Body of pancreas (tissue), 4 donors: Measurements from ENCODE around the gene KAT6B. TPM values are rescaled to one million over a fixed set of nuclear protein-coding genes. Genes with fewer than 3 reads are reported as not detected.

Source experiments
- ATAC-seq: fragments of 150-250 bp; one replicate; pipeline ENCODE4 v1.9.1; 2016
- DNase-seq, 4 donors: peaks; one replicate each; pipeline ENCODE4 v3.0.0-alpha.2; 2019
- H3K27ac ChIP-seq, 4 donors: fragments of 200-600 bp; sonication (generic); 1 replicate in 3 of 4; 2 replicates in 1 of 4; pipeline versions ENCODE4 v1.5.1 to v1.6.1; 2016 to 2019; ENCODE audit warnings: mild to moderate bottlenecking in 1 of 4, mixed read lengths in 1 of 4, moderate library complexity in 1 of 4
- H3K27me3 ChIP-seq, 2 donors: fragments of 200-600 bp; sonication (generic); one replicate each; pipeline ENCODE4 v1.6.0; 2016; ENCODE audit warnings: mild to moderate bottlenecking in 1 of 2
- H3K36me3 ChIP-seq, 2 donors: fragments of 200-600 bp; sonication (generic); replicated peaks in 1 of 2; 2 replicates each; pipeline ENCODE4 v1.5.1; 2016; ENCODE audit warnings: low read depth in 2 of 2; ENCODE audit not compliant: insufficient read depth in 1 of 2
- H3K4me1 ChIP-seq: fragments of 200-600 bp; sonication (generic); one replicate; pipeline ENCODE4 v1.6.0; 2016
- H3K4me3 ChIP-seq, 2 donors: fragments of 200-600 bp; sonication (generic); 1 replicate in 1 of 2; 2 replicates in 1 of 2; pipeline ENCODE4 v1.5.1; 2016 to 2019
- H3K9me3 ChIP-seq, 3 donors: fragments of 200-600 bp; sonication (generic); 1 replicate in 2 of 3; 2 replicates in 1 of 3; pipeline ENCODE4 v1.5.1; 2016
- CTCF ChIP-seq, 7 experiments: fragments of 450-650 bp in 4 of 7; fragments of 200-600 bp in 3 of 7; sonication (generic) in 3 of 7; IDR thresholded peaks; one replicate each; pipeline ENCODE4 v1.5.1; 2016 to 2019; ENCODE audit warnings: antibody characterized with exemption in 7 of 7
- POLR2A ChIP-seq, 3 donors: fragments of 450-650 bp; IDR thresholded peaks; one replicate each; pipeline ENCODE4 v1.6.1; 2016; ENCODE audit warnings: antibody characterized with exemption in 3 of 3, mild to moderate bottlenecking in 2 of 3
- WGBS, 2 donors: methylation state at CpG; one replicate each; pipeline ENCODE4 v1.1.5; 2017; 5-methylcytosine and 5-hydroxymethylcytosine counted together
- intact Hi-C: fragments of 100-400 bp; cut with DNase I; formaldehyde crosslinking; loops from one replicate; pipeline ENCODE4 v1.15.1; 2023
- total RNA-seq, 2 donors: library from RNA; depleted of rRNA; stranded (reverse); fragments of >200 nt; gene quantifications; one replicate each; pipeline ENCODE4 v1.1.0, GENCODE V29; 2016

Gene KAT6B
- total RNA-seq, 2 donors from 2014 or later: 39.9 to 45.9 TPM

GRCh38 chr10:75066271-75066670, 239.9 kb downstream of the KAT6B start:
- 81 to 92% methylated on average over 5 of the region's 5 CpGs for WGBS, 2 donors

GRCh38 chr10:75067272-75067671, 240.9 kb downstream of the KAT6B start:
- intact Hi-C loops: no loop called here
- no peak for ATAC-seq

More at GRCh38 chr10:75066271-75066670, 239.9 kb downstream of the KAT6B start:
- Histone ChIP-seq H3K27ac (no peak overlapping the region), H3K27me3 (no peaks in the 10 kb centered on the region), H3K9me3 (no peaks in the 10 kb centered on the region), H3K4me1 (no peaks in the 10 kb centered on the region), H3K4me3 (no peak overlapping the region), H3K36me3 (no peaks in the 10 kb centered on the region)
- intact Hi-C loops: no loop called here
- ATAC-seq: no peak
- no peak for DNase-seq
- TF ChIP-seq POLR2A (IDR thresholded peaks at IDR 0.05) (no peak), CTCF (IDR thresholded peaks at IDR 0.05) (no peak)

GRCh38 chr10:75068523-75068922, 242.1 kb downstream of the KAT6B start:
- 74 to 81% methylated on average over 6 of the region's 6 CpGs for WGBS, 2 donors
- no peak overlapping the region for H3K4me3 ChIP-seq
- no peak overlapping the region for H3K27ac ChIP-seq
- no peaks in the 10 kb centered on the region for H3K9me3 ChIP-seq
- H3K27me3 ChIP-seq: no peaks in the 10 kb centered on the region
- no peaks in the 10 kb centered on the region for H3K36me3 ChIP-seq
- no peak for DNase-seq
- ATAC-seq: no peak
- TF ChIP-seq POLR2A (IDR thresholded peaks at IDR 0.05) (no peak), CTCF (IDR thresholded peaks at IDR 0.05) (no peak)
- intact Hi-C loops: no loop called here
- H3K4me1 ChIP-seq: no peaks in the 10 kb centered on the region

More at GRCh38 chr10:75067272-75067671, 240.9 kb downstream of the KAT6B start:
- Histone ChIP-seq H3K9me3 (no peaks in the 10 kb centered on the region), H3K36me3 (no peaks in the 10 kb centered on the region), H3K27me3 (no peaks in the 10 kb centered on the region), H3K4me3 (no peak overlapping the region), H3K27ac (no peak overlapping the region), H3K4me1 (no peaks in the 10 kb centered on the region)
- no peak for TF ChIP-seq POLR2A (IDR thresholded peaks at IDR 0.05)
- TF ChIP-seq CTCF (IDR thresholded peaks at IDR 0.05): no peak
- no peak for DNase-seq
- 88 to 90% methylated on average over 7 of the region's 7 CpGs for WGBS, 2 donors

GRCh38 chr10:75070476-75070875, 244.1 kb downstream of the KAT6B start:
- DNase-seq (no peak), ATAC-seq (no peak)
- no peaks in the 10 kb centered on the region for H3K36me3 ChIP-seq
- no peak overlapping the region for H3K4me3 ChIP-seq
- H3K27me3 ChIP-seq: no peaks in the 10 kb centered on the region
- TF ChIP-seq POLR2A (IDR thresholded peaks at IDR 0.05): no peak
- no peak for TF ChIP-seq CTCF (IDR thresholded peaks at IDR 0.05)
- 84 to 86% methylated on average over 11 of the region's 11 CpGs for WGBS, 2 donors
- H3K9me3 ChIP-seq: no peaks in the 10 kb centered on the region
- intact Hi-C loops: no loop called here
- H3K4me1 ChIP-seq: no peaks in the 10 kb centered on the region
- no peak overlapping the region for H3K27ac ChIP-seq

GRCh38 chr10:75070961-75071428, 244.6 kb downstream of the KAT6B start:
- H3K9me3 ChIP-seq: no peaks in the 10 kb centered on the region
- no peak for DNase-seq
- no peaks in the 10 kb centered on the region for H3K36me3 ChIP-seq
- no peaks in the 10 kb centered on the region for H3K27me3 ChIP-seq
- no peak for ATAC-seq
- H3K4me1 ChIP-seq: no peaks in the 10 kb centered on the region
- intact Hi-C loops: no loop called here
- TF ChIP-seq CTCF (IDR thresholded peaks at IDR 0.05) (no peak), POLR2A (IDR thresholded peaks at IDR 0.05) (no peak)
- H3K27ac ChIP-seq: no peak overlapping the region
- WGBS, 2 donors: 78 to 85% methylated on average over 4 to 7 of the region's 7 CpGs
- no peak overlapping the region for H3K4me3 ChIP-seq
